NB4 (cell line): ENCODE measurements around the gene MBOAT2.

Experiments used
- MYC ChIP-seq: IDR thresholded peaks from 2 replicates; pipeline ENCODE4 v1.6.1; 2011; ENCODE audit warnings: low read depth, low read length
- POLR2A ChIP-seq: IDR thresholded peaks from 2 replicates; pipeline ENCODE4 v1.6.1; 2011; ENCODE audit warnings: mild to moderate bottlenecking; ENCODE audit not compliant: insufficient read length; ENCODE audit errors: extremely low read depth
- TF ChIP-seq, protein P1 (sequence below): IDR thresholded peaks from one replicate; pipeline ENCODE4 v1.5.1; 2012; ENCODE audit warnings: low read depth, low read length
- TF ChIP-seq, protein P2 (sequence below): IDR thresholded peaks from 2 replicates; pipeline ENCODE4 v1.6.1; 2011; ENCODE audit warnings: low read depth, low read length

DNA sequence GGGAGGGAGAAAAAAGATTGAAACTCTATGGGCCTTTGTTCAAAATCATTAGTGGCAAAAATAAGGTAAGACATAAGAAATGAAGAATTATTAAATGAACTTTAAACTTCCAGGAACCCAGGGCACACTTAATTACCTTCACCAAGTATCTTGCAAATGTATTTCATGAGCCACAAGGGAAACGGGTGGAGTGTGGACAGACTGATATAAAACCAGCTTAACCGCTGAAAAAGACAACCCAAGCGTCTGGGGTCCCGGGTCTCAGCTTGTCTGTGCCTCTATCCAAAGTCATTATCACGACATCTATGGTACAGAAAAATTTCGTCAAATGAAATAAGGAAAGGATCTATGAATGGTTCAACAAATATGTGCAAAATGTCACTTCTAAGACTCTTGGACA, 13.9 kb upstream of the MBOAT2 start:
- TF ChIP-seq, protein P1, sequence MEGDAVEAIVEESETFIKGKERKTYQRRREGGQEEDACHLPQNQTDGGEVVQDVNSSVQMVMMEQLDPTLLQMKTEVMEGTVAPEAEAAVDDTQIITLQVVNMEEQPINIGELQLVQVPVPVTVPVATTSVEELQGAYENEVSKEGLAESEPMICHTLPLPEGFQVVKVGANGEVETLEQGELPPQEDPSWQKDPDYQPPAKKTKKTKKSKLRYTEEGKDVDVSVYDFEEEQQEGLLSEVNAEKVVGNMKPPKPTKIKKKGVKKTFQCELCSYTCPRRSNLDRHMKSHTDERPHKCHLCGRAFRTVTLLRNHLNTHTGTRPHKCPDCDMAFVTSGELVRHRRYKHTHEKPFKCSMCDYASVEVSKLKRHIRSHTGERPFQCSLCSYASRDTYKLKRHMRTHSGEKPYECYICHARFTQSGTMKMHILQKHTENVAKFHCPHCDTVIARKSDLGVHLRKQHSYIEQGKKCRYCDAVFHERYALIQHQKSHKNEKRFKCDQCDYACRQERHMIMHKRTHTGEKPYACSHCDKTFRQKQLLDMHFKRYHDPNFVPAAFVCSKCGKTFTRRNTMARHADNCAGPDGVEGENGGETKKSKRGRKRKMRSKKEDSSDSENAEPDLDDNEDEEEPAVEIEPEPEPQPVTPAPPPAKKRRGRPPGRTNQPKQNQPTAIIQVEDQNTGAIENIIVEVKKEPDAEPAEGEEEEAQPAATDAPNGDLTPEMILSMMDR, result no peak
- no peak for TF ChIP-seq POLR2A
- TF ChIP-seq, protein P2, sequence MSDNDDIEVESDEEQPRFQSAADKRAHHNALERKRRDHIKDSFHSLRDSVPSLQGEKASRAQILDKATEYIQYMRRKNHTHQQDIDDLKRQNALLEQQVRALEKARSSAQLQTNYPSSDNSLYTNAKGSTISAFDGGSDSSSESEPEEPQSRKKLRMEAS, result no peak
- TF ChIP-seq MYC, result no peak
